ENCODE data around the gene NR1I2. TPM values are rescaled to one million over a fixed set of nuclear protein-coding genes. Genes with fewer than 3 reads are reported as not detected.

NR1I2 gene
- total and polyA plus RNA-seq, 4 donors, result 3.2 to 121 (median 48.1) TPM

DNA sequence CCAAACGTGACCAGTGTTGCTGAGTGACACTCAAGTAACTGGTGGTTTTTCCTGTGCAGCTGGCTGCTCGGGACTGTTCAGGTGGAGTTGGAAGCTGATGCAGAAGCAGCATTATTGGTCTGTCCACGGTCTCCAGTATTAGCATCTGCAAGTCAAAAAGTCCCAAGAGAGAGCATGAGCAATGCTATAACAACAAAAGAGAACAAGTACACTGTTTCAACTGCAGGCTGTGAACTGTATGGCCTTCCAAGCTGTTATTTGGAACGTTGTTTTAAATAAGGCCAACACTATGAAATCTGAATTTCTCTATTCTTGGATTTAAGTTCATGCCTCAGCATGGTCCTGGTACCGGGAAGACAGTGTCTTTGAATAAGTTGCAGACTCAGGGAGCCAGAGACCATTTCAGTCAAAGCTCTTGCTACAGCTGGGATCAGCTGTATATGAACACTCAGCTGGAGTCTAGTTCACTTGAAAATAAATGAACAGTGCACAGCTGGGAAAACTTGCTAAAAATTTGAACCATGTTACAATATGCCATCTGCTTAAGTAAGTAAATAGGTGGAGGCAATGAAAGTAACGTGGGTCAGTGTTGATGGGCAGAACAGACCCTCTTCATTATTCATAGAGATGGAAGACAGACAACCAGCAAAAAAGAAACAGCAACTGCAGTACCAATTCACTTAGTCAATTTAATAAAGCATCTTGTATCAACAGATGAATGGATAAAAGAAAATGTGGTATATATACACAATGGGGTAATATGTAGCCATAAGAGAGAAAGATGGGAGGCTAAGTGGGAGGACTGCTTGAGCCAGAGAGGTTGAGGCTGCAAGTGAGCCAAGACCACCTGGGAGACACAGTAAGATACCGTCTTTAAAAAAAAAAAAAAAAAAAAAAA, 45.1 kb downstream of the NR1I2 start:
- no peak for DNase-seq (ENCODE audit: low spot score)
- peaks cover 0 to 20% (median 11%) of the 10 kb centered on the region in 4 donors for H3K4me1 ChIP-seq (ENCODE audit: control insufficient read depth in 4 of 4, insufficient read depth in 4 of 4, low read length in 3 of 4)
- H3K27me3 ChIP-seq (ENCODE audit: control insufficient read depth in 4 of 4, insufficient read depth in 4 of 4, low read length in 3 of 4), result no peaks in the 10 kb centered on the region
- 83% methylated on average over 7 of the region's 7 CpGs for WGBS
- no peaks in the 10 kb centered on the region for H3K9me3 ChIP-seq (ENCODE audit: control insufficient read depth in 4 of 4, low read length in 3 of 4)
- H3K9ac ChIP-seq (ENCODE audit: low read depth in 1 of 2, low read length in 2 of 2), result no peak overlapping the region
- no peak overlapping the region for H3K27ac ChIP-seq (ENCODE audit: low read depth in 1 of 2, low read length in 2 of 2)
- no peaks in the 10 kb centered on the region for H3K36me3 ChIP-seq (ENCODE audit: control insufficient read depth in 4 of 4, insufficient read depth in 3 of 4, low read depth in 1 of 4, low read length in 3 of 4)
- TF ChIP-seq TAF1 (conservative IDR thresholded peaks at IDR 0.05), result no peak
- no peak for TF ChIP-seq HNF4G (IDR thresholded peaks at IDR 0.05)
- TF ChIP-seq RXRA (IDR thresholded peaks at IDR 0.05), result no peak
- no peak for TF ChIP-seq GABPA (IDR thresholded peaks at IDR 0.05 in 1 of 2, conservative IDR thresholded peaks at IDR 0.05 in 1 of 2)
- no peak for TF ChIP-seq CTCF (IDR thresholded peaks at IDR 0.05; ENCODE audit: low read depth, low read length, missing input control)
- TF ChIP-seq HNF4A (conservative IDR thresholded peaks at IDR 0.05), result no peak
- TF ChIP-seq YY1 (IDR thresholded peaks at IDR 0.05), result no peak
- TF ChIP-seq, protein P1, sequence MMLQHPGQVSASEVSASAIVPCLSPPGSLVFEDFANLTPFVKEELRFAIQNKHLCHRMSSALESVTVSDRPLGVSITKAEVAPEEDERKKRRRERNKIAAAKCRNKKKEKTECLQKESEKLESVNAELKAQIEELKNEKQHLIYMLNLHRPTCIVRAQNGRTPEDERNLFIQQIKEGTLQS (IDR thresholded peaks at IDR 0.05), result no peak
- no peak for TF ChIP-seq NR2F2 (IDR thresholded peaks at IDR 0.05)
- TF ChIP-seq, protein P2, sequence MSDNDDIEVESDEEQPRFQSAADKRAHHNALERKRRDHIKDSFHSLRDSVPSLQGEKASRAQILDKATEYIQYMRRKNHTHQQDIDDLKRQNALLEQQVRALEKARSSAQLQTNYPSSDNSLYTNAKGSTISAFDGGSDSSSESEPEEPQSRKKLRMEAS (IDR thresholded peaks at IDR 0.05), result no peak
- no peak for TF ChIP-seq FOXA1 (IDR thresholded peaks at IDR 0.05)
- H3K4me3 ChIP-seq (ENCODE audit: low read depth in 1 of 3, low read length in 3 of 3), result no peak overlapping the region

GRCh38 chr3:119829420-119829819, 47.5 kb downstream of the NR1I2 start:
- H3K4me3 ChIP-seq (ENCODE audit: low read depth in 1 of 3, low read length in 3 of 3), result no peak overlapping the region
- WGBS, result 86% methylated on average over 2 of the region's 2 CpGs
- H3K4me1 ChIP-seq (ENCODE audit: control insufficient read depth in 4 of 4, insufficient read depth in 4 of 4, low read length in 3 of 4), result peaks cover 0 to 20% (median 11%) of the 10 kb centered on the region in 4 donors
- no peaks in the 10 kb centered on the region for H3K27me3 ChIP-seq (ENCODE audit: control insufficient read depth in 4 of 4, insufficient read depth in 4 of 4, low read length in 3 of 4)
- no peak overlapping the region for H3K9ac ChIP-seq (ENCODE audit: low read depth in 1 of 2, low read length in 2 of 2)
- no peaks in the 10 kb centered on the region for H3K9me3 ChIP-seq (ENCODE audit: control insufficient read depth in 4 of 4, low read length in 3 of 4)
- no peaks in the 10 kb centered on the region for H3K36me3 ChIP-seq (ENCODE audit: control insufficient read depth in 4 of 4, insufficient read depth in 3 of 4, low read depth in 1 of 4, low read length in 3 of 4)
- TF ChIP-seq ZBTB33 (IDR thresholded peaks at IDR 0.05), result no peak
- no peak for TF ChIP-seq RAD21 (IDR thresholded peaks at IDR 0.05)
- no peak for TF ChIP-seq HNF4G (IDR thresholded peaks at IDR 0.05)
- TF ChIP-seq, protein P3, sequence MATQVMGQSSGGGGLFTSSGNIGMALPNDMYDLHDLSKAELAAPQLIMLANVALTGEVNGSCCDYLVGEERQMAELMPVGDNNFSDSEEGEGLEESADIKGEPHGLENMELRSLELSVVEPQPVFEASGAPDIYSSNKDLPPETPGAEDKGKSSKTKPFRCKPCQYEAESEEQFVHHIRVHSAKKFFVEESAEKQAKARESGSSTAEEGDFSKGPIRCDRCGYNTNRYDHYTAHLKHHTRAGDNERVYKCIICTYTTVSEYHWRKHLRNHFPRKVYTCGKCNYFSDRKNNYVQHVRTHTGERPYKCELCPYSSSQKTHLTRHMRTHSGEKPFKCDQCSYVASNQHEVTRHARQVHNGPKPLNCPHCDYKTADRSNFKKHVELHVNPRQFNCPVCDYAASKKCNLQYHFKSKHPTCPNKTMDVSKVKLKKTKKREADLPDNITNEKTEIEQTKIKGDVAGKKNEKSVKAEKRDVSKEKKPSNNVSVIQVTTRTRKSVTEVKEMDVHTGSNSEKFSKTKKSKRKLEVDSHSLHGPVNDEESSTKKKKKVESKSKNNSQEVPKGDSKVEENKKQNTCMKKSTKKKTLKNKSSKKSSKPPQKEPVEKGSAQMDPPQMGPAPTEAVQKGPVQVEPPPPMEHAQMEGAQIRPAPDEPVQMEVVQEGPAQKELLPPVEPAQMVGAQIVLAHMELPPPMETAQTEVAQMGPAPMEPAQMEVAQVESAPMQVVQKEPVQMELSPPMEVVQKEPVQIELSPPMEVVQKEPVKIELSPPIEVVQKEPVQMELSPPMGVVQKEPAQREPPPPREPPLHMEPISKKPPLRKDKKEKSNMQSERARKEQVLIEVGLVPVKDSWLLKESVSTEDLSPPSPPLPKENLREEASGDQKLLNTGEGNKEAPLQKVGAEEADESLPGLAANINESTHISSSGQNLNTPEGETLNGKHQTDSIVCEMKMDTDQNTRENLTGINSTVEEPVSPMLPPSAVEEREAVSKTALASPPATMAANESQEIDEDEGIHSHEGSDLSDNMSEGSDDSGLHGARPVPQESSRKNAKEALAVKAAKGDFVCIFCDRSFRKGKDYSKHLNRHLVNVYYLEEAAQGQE (IDR thresholded peaks at IDR 0.05), result no peak
- no peak for TF ChIP-seq EGR1 (IDR thresholded peaks at IDR 0.05; ENCODE audit: low read depth in 2 of 2)
- no peak for TF ChIP-seq RXRA (IDR thresholded peaks at IDR 0.05)
- TF ChIP-seq HNF4A (conservative IDR thresholded peaks at IDR 0.05), result no peak
- TF ChIP-seq, protein P2 (IDR thresholded peaks at IDR 0.05), result no peak
- no peak for TF ChIP-seq NR2F2 (IDR thresholded peaks at IDR 0.05)
- H3K27ac ChIP-seq (ENCODE audit: low read depth in 1 of 2, low read length in 2 of 2), result no peak overlapping the region
- DNase-seq (ENCODE audit: low spot score), result no peak

Data from liver (tissue), 9 donors.